Keratinocyte (primary cell): ENCODE results near the gene PKP4. TPM values are rescaled to one million over a fixed set of nuclear protein-coding genes. Genes with fewer than 3 reads are reported as not detected.

ENCODE experiments used
- DNase-seq: peaks from one replicate; pipeline ENCODE4 v3.0.0-alpha.2; 2011; ENCODE audit warnings: low read depth, missing footprints, low spot score
- FAIRE-seq: peaks from 2 replicates; lab custom pipeline; 2011; peaks lifted over from hg19 to GRCh38; lab: Jason Lieb, UNC
- H2AFZ ChIP-seq: 2 replicates; pipeline ENCODE4 v1.6.0; 2012; ENCODE audit warnings: low read length, control low read depth, inconsistent platforms; ENCODE audit not compliant: control insufficient read depth
- H3K27ac ChIP-seq: 2 replicates; pipeline ENCODE4 v1.5.1; 2011; ENCODE audit warnings: low read length; ENCODE audit not compliant: control insufficient read depth, insufficient read depth
- H3K27me3 ChIP-seq: 3 replicates; pipeline ENCODE4 v1.6.0; 2011; ENCODE audit warnings: low read length; ENCODE audit not compliant: control insufficient read depth, insufficient read depth; ENCODE audit errors: extremely low read depth
- H3K36me3 ChIP-seq, 2 experiments: 2 replicates in 1 of 2; 3 replicates in 1 of 2; pipeline ENCODE4 v1.5.1; 2011; ENCODE audit warnings: low read length in 2 of 2, mild to moderate bottlenecking in 1 of 2; ENCODE audit not compliant: control insufficient read depth in 2 of 2, insufficient read depth in 2 of 2; ENCODE audit errors: extremely low read depth in 1 of 2
- H3K4me1 ChIP-seq: 3 replicates; pipeline ENCODE4 v1.5.1; 2011; ENCODE audit warnings: low read length; ENCODE audit not compliant: control insufficient read depth, insufficient read depth; ENCODE audit errors: extremely low read depth
- H3K4me2 ChIP-seq: 3 replicates; pipeline ENCODE4 v1.6.0; 2011; ENCODE audit warnings: low read depth, low read length; ENCODE audit not compliant: control insufficient read depth, insufficient read depth; ENCODE audit errors: extremely low read depth
- H3K4me3 ChIP-seq, 3 experiments: fragments of 200-600 bp in 1 of 3; sonication (generic) in 1 of 3; 2 replicates in 2 of 3; 3 replicates in 1 of 3; pipeline ENCODE4 v1.5.1; 2011 to 2016; ENCODE audit warnings: low read length in 3 of 3, mild to moderate bottlenecking in 3 of 3, control low read depth in 2 of 3, inconsistent platforms in 1 of 3, low read depth in 1 of 3, mixed read lengths in 1 of 3, mixed run types in 1 of 3, moderate library complexity in 1 of 3; ENCODE audit not compliant: control insufficient read depth in 2 of 3, insufficient read depth in 2 of 3; ENCODE audit errors: extremely low read depth in 1 of 3
- H3K79me2 ChIP-seq: 2 replicates; pipeline ENCODE4 v1.6.0; 2012; ENCODE audit warnings: low read length; ENCODE audit not compliant: control insufficient read depth, insufficient read depth
- H3K9ac ChIP-seq: 3 replicates; pipeline ENCODE4 v1.6.0; 2011; ENCODE audit warnings: low read length; ENCODE audit not compliant: control insufficient read depth, insufficient read depth; ENCODE audit errors: extremely low read depth
- H3K9me1 ChIP-seq: 3 replicates; pipeline ENCODE4 v1.6.0; 2011; ENCODE audit warnings: low read length; ENCODE audit not compliant: control insufficient read depth, insufficient read depth; ENCODE audit errors: extremely low read depth
- H3K9me3 ChIP-seq: 2 replicates; pipeline ENCODE4 v1.5.1; 2012; ENCODE audit warnings: low read depth, low read length; ENCODE audit not compliant: control insufficient read depth
- H4K20me1 ChIP-seq: 3 replicates; pipeline ENCODE4 v1.6.0; 2011; ENCODE audit warnings: low read length; ENCODE audit not compliant: control insufficient read depth, insufficient read depth; ENCODE audit errors: extremely low read depth
- EZH2 ChIP-seq: IDR thresholded peaks from one replicate; pipeline ENCODE4 v1.6.1; 2012; ENCODE audit warnings: inconsistent platforms, mild to moderate bottlenecking, low read length, moderate library complexity
- dilution Hi-C: fragments of 300-500 bp; cut with MboI; formaldehyde crosslinking; loops from one replicate; pipeline ENCODE4 v1.7.0; 2020; ENCODE audit warnings: low sequenced_read_pairs; ENCODE audit not compliant: extremely low pct_ligation_motif_present
- polyA plus RNA-seq, 5 experiments: library from polyadenylated mRNA; depleted of rRNA in 3 of 5; stranded (reverse) in 3 of 5; stranded (forward) in 1 of 5; unstranded in 1 of 5; fragments of >200 nt; gene quantifications; 1 replicate in 1 of 5; 2 replicates in 3 of 5; 3 replicates in 1 of 5; pipeline versions ENCODE4 v1.2.1 to v1.2.3, GENCODE V29; 2011 to 2012; ENCODE audit warnings: missing spikeins in 2 of 5, low read depth in 1 of 5, low replicate concordance in 1 of 5
- TF ChIP-seq, protein P1 (sequence below), 3 experiments: IDR thresholded peaks in 1 of 3; conservative IDR thresholded peaks in 1 of 3; optimal IDR thresholded peaks in 1 of 3; 2 replicates in 2 of 3; 3 replicates in 1 of 3; pipeline versions ENCODE3 to v1.5.1; 2011; ENCODE audit warnings: low read length in 3 of 3, mild to moderate bottlenecking in 3 of 3, moderate library complexity in 2 of 3, control low read depth in 1 of 3, inconsistent platforms in 1 of 3; ENCODE audit not compliant: insufficient read depth in 2 of 3; ENCODE audit errors: extremely low read depth in 1 of 3

Gene PKP4
- polyA plus RNA-seq, 1 donor (not counting 4 experiments of a cell fraction or from before 2014, with no cell fraction given) = 43.8 TPM

DNA sequence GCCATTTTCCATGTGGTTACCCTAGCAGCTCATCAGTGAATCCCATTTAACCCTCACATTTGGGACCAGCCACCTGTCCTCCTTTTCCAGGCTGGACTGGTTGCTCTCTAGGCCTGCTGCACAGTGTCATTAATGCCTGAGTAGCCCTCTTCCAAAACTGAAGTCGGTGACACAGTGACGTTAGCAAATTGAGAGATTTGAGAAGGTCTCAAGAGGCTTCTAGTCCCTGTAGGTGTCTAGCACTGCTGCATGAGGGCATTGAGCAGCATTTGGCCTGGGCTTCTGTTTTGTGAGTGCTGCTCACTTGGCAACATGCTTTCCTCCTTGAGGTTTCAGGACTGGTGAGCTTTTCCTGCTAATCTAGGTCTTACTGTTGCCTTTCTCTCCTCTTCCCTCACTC lies 36.7 kb downstream of the PKP4 start:
- H2AFZ ChIP-seq = no peak overlapping the region
- no peak overlapping the region for H3K9ac ChIP-seq
- TF ChIP-seq, protein P1, sequence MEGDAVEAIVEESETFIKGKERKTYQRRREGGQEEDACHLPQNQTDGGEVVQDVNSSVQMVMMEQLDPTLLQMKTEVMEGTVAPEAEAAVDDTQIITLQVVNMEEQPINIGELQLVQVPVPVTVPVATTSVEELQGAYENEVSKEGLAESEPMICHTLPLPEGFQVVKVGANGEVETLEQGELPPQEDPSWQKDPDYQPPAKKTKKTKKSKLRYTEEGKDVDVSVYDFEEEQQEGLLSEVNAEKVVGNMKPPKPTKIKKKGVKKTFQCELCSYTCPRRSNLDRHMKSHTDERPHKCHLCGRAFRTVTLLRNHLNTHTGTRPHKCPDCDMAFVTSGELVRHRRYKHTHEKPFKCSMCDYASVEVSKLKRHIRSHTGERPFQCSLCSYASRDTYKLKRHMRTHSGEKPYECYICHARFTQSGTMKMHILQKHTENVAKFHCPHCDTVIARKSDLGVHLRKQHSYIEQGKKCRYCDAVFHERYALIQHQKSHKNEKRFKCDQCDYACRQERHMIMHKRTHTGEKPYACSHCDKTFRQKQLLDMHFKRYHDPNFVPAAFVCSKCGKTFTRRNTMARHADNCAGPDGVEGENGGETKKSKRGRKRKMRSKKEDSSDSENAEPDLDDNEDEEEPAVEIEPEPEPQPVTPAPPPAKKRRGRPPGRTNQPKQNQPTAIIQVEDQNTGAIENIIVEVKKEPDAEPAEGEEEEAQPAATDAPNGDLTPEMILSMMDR (optimal IDR thresholded peaks at IDR 0.05 in 1 of 3, IDR thresholded peaks at IDR 0.05 in 1 of 3, conservative IDR thresholded peaks at IDR 0.05 in 1 of 3; ENCODE audit: extremely low read depth in 1 of 3, insufficient read depth in 2 of 3, low read length in 3 of 3) = no peak
- TF ChIP-seq EZH2 = no peak
- H3K27me3 ChIP-seq = no peaks in the 10 kb centered on the region
- H3K4me2 ChIP-seq = no peak overlapping the region
- dilution Hi-C loops = no loop called here
- no peak overlapping the region for H3K4me3 ChIP-seq
- H3K36me3 ChIP-seq = no peaks in the 10 kb centered on the region
- FAIRE-seq = no peak
- H4K20me1 ChIP-seq = no peaks in the 10 kb centered on the region
- H3K4me1 ChIP-seq = peaks cover 18% of the 10 kb centered on the region
- DNase-seq = no peak
- no peak overlapping the region for H3K27ac ChIP-seq
- no peaks in the 10 kb centered on the region for H3K9me3 ChIP-seq
- no peaks in the 10 kb centered on the region for H3K9me1 ChIP-seq
- H3K79me2 ChIP-seq = peaks cover 68% of the 10 kb centered on the region

DNA sequence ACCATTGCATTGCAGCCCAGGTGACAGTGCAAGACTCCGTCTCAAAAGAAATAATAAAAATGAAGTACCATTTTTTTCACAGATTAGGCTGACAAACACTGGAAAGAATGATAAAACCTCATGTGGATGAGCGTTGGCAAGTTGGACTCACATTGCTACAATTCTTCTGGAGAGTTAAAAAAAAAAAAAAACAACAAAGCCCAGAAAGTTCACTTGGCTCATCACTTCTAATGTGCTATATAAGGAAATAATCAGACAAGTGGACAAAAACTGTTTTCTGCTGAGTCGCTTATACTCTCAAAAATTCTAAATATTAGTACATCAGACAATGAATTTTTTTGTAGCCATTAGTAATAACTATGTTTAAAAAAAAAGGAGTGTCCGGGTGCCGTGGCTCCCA lies 38.4 kb downstream of the PKP4 start:
- no peak overlapping the region for H3K9ac ChIP-seq
- H3K27me3 ChIP-seq = no peaks in the 10 kb centered on the region
- no peak overlapping the region for H3K4me3 ChIP-seq
- H3K79me2 ChIP-seq = peaks cover 65% of the 10 kb centered on the region
- TF ChIP-seq, protein P1 (optimal IDR thresholded peaks at IDR 0.05 in 1 of 3, IDR thresholded peaks at IDR 0.05 in 1 of 3, conservative IDR thresholded peaks at IDR 0.05 in 1 of 3; ENCODE audit: extremely low read depth in 1 of 3, insufficient read depth in 2 of 3, low read length in 3 of 3) = no peak
- no peak for TF ChIP-seq EZH2
- DNase-seq (no peak), FAIRE-seq (no peak)
- H4K20me1 ChIP-seq = no peaks in the 10 kb centered on the region
- dilution Hi-C loops = no loop called here
- no peaks in the 10 kb centered on the region for H3K9me1 ChIP-seq
- no peaks in the 10 kb centered on the region for H3K9me3 ChIP-seq
- no peak overlapping the region for H3K4me2 ChIP-seq
- no peak overlapping the region for H2AFZ ChIP-seq
- no peak overlapping the region for H3K27ac ChIP-seq
- H3K4me1 ChIP-seq = peaks cover 18% of the 10 kb centered on the region
- no peaks in the 10 kb centered on the region for H3K36me3 ChIP-seq
